ENCODE measurements around the gene XRCC6. TPM values are rescaled to one million over a fixed set of nuclear protein-coding genes. Genes with fewer than 3 reads are reported as not detected.
"Not testable (repeated sequence)": the region's sequence is repeated elsewhere in the genome, so short reads cannot be mapped to it uniquely, and the experiment has no call there.

XRCC6 gene
- total RNA-seq, 1 experiment from 2014 or later, result 588 TPM

DNA sequence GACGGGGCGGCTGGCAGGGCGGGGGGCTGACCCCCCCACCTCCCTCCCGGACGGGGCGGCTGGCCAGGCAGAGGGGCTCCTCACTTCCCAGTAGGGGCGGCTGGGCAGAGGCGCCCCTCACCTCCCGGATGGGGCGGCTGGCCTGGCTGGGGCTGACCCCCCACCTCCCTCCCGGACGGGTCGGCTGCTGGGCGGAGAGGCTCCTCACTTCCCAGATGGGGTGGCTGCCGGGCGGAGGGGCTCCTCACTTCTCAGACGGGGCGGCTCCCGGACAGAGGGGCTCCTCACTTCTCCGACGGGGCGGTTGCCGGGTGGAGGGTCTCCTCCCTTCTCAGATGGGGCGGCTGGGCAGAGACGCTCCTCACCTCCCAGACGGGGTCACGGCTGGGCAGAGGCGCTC, 10.0 kb downstream of the XRCC6 start:
- H2AFZ ChIP-seq (ENCODE audit: low read depth, low read length, poor library complexity, severe bottlenecking); BruUV-seq (replicated peaks); RAD21 ChIA-PET (ENCODE audit: low non-redundant PET in 1 of 2, low total read pairs in 2 of 2, uncharacterized antibody in 2 of 2, unreplicated experiment in 2 of 2); CTCF ChIA-PET; H3K27ac ChIP-seq (ENCODE audit: low read depth, low read length); H3K9me2 ChIP-seq (ENCODE audit: insufficient read depth); H3K9ac ChIP-seq (ENCODE audit: low read length); intact Hi-C loops (cut with micrococcal nuclease); POLR2A ChIA-PET; H4K20me1 ChIP-seq (ENCODE audit: insufficient read depth); ATAC-seq; H3K27me3 ChIP-seq (ENCODE audit: insufficient read depth, low read length); H3K4me1 ChIP-seq (ENCODE audit: control insufficient read depth in 1 of 2, insufficient read depth in 2 of 2, low read length in 2 of 2); H3K4me2 ChIP-seq (ENCODE audit: low read length); H3K4me3 ChIP-seq (replicated peaks in 1 of 2; ENCODE audit: low read depth in 1 of 2, low read length in 2 of 2); H3K9me3 ChIP-seq (ENCODE audit: control insufficient read depth in 1 of 2, insufficient read depth in 1 of 2, low read depth in 1 of 2, low read length in 2 of 2); DNase-seq (ENCODE audit: low read depth, low spot score): not testable (repeated sequence)
- H3K79me2 ChIP-seq (ENCODE audit: insufficient read depth, low read length), result peaks cover 79% of the 10 kb centered on the region
- H3K36me3 ChIP-seq (ENCODE audit: control insufficient read depth in 1 of 2, insufficient read depth in 2 of 2, low read length in 2 of 2), result peaks cover 44 to 50% of the 10 kb centered on the region in 2 experiments

DNA sequence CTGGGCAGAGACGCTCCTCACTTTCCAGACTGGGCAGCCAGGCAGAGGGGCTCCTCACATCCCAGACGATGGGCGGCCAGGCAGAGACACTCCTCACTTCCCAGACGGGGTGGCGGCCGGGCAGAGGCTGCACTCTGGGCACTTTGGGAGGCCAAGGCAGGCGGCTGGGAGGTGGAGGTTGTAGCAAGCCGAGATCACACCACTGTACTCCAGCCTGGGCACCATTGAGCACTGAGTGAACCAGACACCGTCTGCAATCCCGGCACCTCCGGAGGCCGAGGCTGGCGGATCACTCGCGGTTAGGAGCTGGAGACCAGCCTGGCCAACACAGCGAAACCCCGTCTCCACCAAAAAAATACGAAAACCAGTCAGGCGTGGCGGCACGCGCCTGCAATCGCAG, 10.5 kb downstream of the XRCC6 start:
- intact Hi-C loops (cut with micrococcal nuclease); POLR2A ChIA-PET; H3K9me2 ChIP-seq (ENCODE audit: insufficient read depth); H3K9ac ChIP-seq (ENCODE audit: low read length); H3K4me2 ChIP-seq (ENCODE audit: low read length); BruUV-seq (replicated peaks); H3K27me3 ChIP-seq (ENCODE audit: insufficient read depth, low read length); RAD21 ChIA-PET (ENCODE audit: low non-redundant PET in 1 of 2, low total read pairs in 2 of 2, uncharacterized antibody in 2 of 2, unreplicated experiment in 2 of 2); H3K27ac ChIP-seq (ENCODE audit: low read depth, low read length); ATAC-seq; H4K20me1 ChIP-seq (ENCODE audit: insufficient read depth); DNase-seq (ENCODE audit: low read depth, low spot score); H3K4me1 ChIP-seq (ENCODE audit: control insufficient read depth in 1 of 2, insufficient read depth in 2 of 2, low read length in 2 of 2); CTCF ChIA-PET; H3K4me3 ChIP-seq (replicated peaks in 1 of 2; ENCODE audit: low read depth in 1 of 2, low read length in 2 of 2); H3K9me3 ChIP-seq (ENCODE audit: control insufficient read depth in 1 of 2, insufficient read depth in 1 of 2, low read depth in 1 of 2, low read length in 2 of 2); H2AFZ ChIP-seq (ENCODE audit: low read depth, low read length, poor library complexity, severe bottlenecking): not testable (repeated sequence)
- peaks cover 49 to 54% of the 10 kb centered on the region in 2 experiments for H3K36me3 ChIP-seq (ENCODE audit: control insufficient read depth in 1 of 2, insufficient read depth in 2 of 2, low read length in 2 of 2)
- H3K79me2 ChIP-seq (ENCODE audit: insufficient read depth, low read length), result peaks cover 80% of the 10 kb centered on the region

DNA sequence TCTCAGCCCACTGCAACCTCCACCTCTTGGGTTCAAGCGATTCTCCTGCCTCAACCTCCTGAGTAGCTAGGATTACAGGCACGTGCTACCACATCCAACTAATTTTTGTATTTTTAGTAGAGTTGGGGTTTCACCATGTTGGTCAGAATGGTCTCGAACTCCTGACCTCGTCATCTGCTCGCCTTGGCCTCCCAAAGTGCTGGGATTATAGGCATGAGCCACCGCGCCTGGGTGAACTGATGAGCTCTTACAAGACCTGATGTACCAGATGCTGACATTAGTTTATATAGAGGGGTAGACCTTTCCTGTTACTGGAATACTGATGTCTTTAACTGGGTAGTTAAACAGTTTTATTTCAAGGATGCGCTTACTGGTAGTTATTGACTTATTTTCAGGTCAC, 13.5 kb downstream of the XRCC6 start:
- intact Hi-C loops (cut with micrococcal nuclease); RAD21 ChIA-PET (ENCODE audit: low non-redundant PET in 1 of 2, low total read pairs in 2 of 2, uncharacterized antibody in 2 of 2, unreplicated experiment in 2 of 2): not testable (repeated sequence)
- POLR2A ChIA-PET, result interaction anchor here (2.8 kb wide), 1 partner anchor 14 kb away, joined by 13 read pairs; the partner anchor contains the start of genes DESI1 and XRCC6

More for the DNA sequence above, 13.5 kb downstream of the XRCC6 start:
- H3K9me2 ChIP-seq (ENCODE audit: insufficient read depth); BruUV-seq (replicated peaks); H3K27ac ChIP-seq (ENCODE audit: low read depth, low read length); H4K20me1 ChIP-seq (ENCODE audit: insufficient read depth); H3K4me2 ChIP-seq (ENCODE audit: low read length); H2AFZ ChIP-seq (ENCODE audit: low read depth, low read length, poor library complexity, severe bottlenecking); H3K9ac ChIP-seq (ENCODE audit: low read length); CTCF ChIA-PET; H3K27me3 ChIP-seq (ENCODE audit: insufficient read depth, low read length); ATAC-seq; H3K4me1 ChIP-seq (ENCODE audit: control insufficient read depth in 1 of 2, insufficient read depth in 2 of 2, low read length in 2 of 2); DNase-seq (ENCODE audit: low read depth, low spot score); H3K9me3 ChIP-seq (ENCODE audit: control insufficient read depth in 1 of 2, insufficient read depth in 1 of 2, low read depth in 1 of 2, low read length in 2 of 2); H3K4me3 ChIP-seq (replicated peaks in 1 of 2; ENCODE audit: low read depth in 1 of 2, low read length in 2 of 2): not testable (repeated sequence)
- Histone ChIP-seq H3K79me2 (ENCODE audit: insufficient read depth, low read length) (peaks cover 80% of the 10 kb centered on the region), H3K36me3 (ENCODE audit: control insufficient read depth in 1 of 2, insufficient read depth in 2 of 2, low read length in 2 of 2) (peaks cover 47 to 51% of the 10 kb centered on the region in 2 experiments)
